HepG2 (cell line): ENCODE data around the gene PHF14. TPM values are rescaled to one million over a fixed set of nuclear protein-coding genes. Genes with fewer than 3 reads are reported as not detected.

ENCODE experiments used
- HNF4G ChIP-seq, 2 experiments: sonication (generic) in 1 of 2; formaldehyde crosslinking in 1 of 2; IDR thresholded peaks; 2 replicates each; pipeline versions ENCODE4 v1.4.0 to v1.6.1; 2011 to 2020; ENCODE audit warnings: borderline replicate concordance in 2 of 2, low read depth in 2 of 2, mild to moderate bottlenecking in 2 of 2, low read length in 1 of 2, missing genetic modification reagents in 1 of 2, moderate library complexity in 1 of 2
- NFIB ChIP-seq: sonication (generic); formaldehyde crosslinking; IDR thresholded peaks from 2 replicates; pipeline ENCODE4 v1.9.0; 2021; ENCODE audit warnings: missing genetic modification reagents, mild to moderate bottlenecking, borderline replicate concordance
- PHB2 ChIP-seq: fragments of 450-650 bp; IDR thresholded peaks from 2 replicates; pipeline ENCODE4 v1.6.1; 2018; ENCODE audit not compliant: partially characterized antibody
- TBL1XR1 ChIP-seq: fragments of 150-350 bp; IDR thresholded peaks from 2 replicates; pipeline ENCODE4 v1.6.1; 2014; ENCODE audit warnings: borderline replicate concordance, low read length; ENCODE audit not compliant: partially characterized antibody
- ZC3H4 ChIP-seq: sonication (generic); formaldehyde crosslinking; IDR thresholded peaks from 2 replicates; pipeline ENCODE4 v1.4.0; 2020; ENCODE audit warnings: missing genetic modification reagents, borderline replicate concordance
- ZKSCAN1 ChIP-seq: fragments of 150-350 bp; IDR thresholded peaks from 2 replicates; pipeline ENCODE4 v1.6.1; 2014; ENCODE audit warnings: low read length
- ZNF30 ChIP-seq: sonication (generic); formaldehyde crosslinking; IDR thresholded peaks from 2 replicates; pipeline ENCODE4 v1.5.0; 2020; ENCODE audit warnings: mild to moderate bottlenecking, missing genetic modification reagents
- ZNF670 ChIP-seq: sonication (generic); formaldehyde crosslinking; IDR thresholded peaks from 2 replicates; pipeline ENCODE4 v1.8.0; 2022; ENCODE audit warnings: mild to moderate bottlenecking, missing genetic modification reagents, borderline replicate concordance
- ZNF790 ChIP-seq: sonication (generic); formaldehyde crosslinking; IDR thresholded peaks from 2 replicates; pipeline ENCODE4 v1.8.0; 2022; ENCODE audit warnings: missing genetic modification reagents, mild to moderate bottlenecking, borderline replicate concordance
- ZSCAN20 ChIP-seq: sonication (generic); formaldehyde crosslinking; IDR thresholded peaks from 2 replicates; pipeline ENCODE4 v1.4.0; 2020; ENCODE audit warnings: missing genetic modification reagents, mild to moderate bottlenecking, borderline replicate concordance
- polyA plus RNA-seq, 8 experiments: library from polyadenylated mRNA; depleted of rRNA in 3 of 8; stranded (reverse) in 7 of 8; unstranded in 1 of 8; fragments of >200 nt; fragmentation: Illumina TruSeq in 4 of 8; extraction: Trizol in 4 of 8; gene quantifications; 2 replicates each; pipeline versions ENCODE4 v1.2.1 to v1.2.3, GENCODE V29; 2011 to 2016; ENCODE audit warnings: low read depth in 4 of 8, missing spikeins in 1 of 8, mixed read lengths in 1 of 8; ENCODE audit not compliant: insufficient read depth in 1 of 8
- total RNA-seq, 5 experiments: library from RNA; depleted of rRNA; stranded (reverse); fragments of >200 nt; fragmentation: Illumina TruSeq; extraction: Trizol; gene quantifications; 2 replicates each; pipeline ENCODE4 v1.2.3, GENCODE V29; 2016; ENCODE audit warnings: low read depth in 1 of 5
- TF ChIP-seq, protein P1 (sequence below): IDR thresholded peaks from 2 replicates; pipeline ENCODE4 v1.6.1; 2016; ENCODE audit warnings: low read depth, control low read depth
- TF ChIP-seq, protein P2 (sequence below): sonication (generic); formaldehyde crosslinking; IDR thresholded peaks from 2 replicates; pipeline ENCODE4 v1.4.0; 2020; ENCODE audit warnings: missing genetic modification reagents
- TF ChIP-seq, protein P3 (sequence below), 2 experiments: fragments of 450-650 bp in 1 of 2; sonication (generic) in 1 of 2; formaldehyde crosslinking; IDR thresholded peaks; 2 replicates each; pipeline versions ENCODE4 v1.5.0 to v1.8.0; 2020 to 2022; ENCODE audit warnings: mild to moderate bottlenecking in 1 of 2, missing genetic modification reagents in 1 of 2
- TF ChIP-seq, protein P4 (sequence below): sonication (generic); formaldehyde crosslinking; IDR thresholded peaks from 2 replicates; pipeline ENCODE4 v1.4.0; 2020; ENCODE audit warnings: mild to moderate bottlenecking, missing genetic modification reagents
- TF ChIP-seq, protein P5 (sequence below): sonication (generic); formaldehyde crosslinking; IDR thresholded peaks from 2 replicates; pipeline ENCODE4 v1.8.1; 2023; ENCODE audit warnings: mild to moderate bottlenecking, missing genetic modification reagents
- TF ChIP-seq, protein P6 (sequence below), 2 experiments: IDR thresholded peaks; 2 replicates each; pipeline ENCODE4 v1.6.1; 2011 to 2012; ENCODE audit warnings: low read length in 2 of 2, borderline replicate concordance in 1 of 2, low read depth in 1 of 2, mild to moderate bottlenecking in 1 of 2, moderate library complexity in 1 of 2

PHF14 gene
- total and polyA plus RNA-seq, 2 of the 13 experiments (the other 11 are each of a cell fraction or from before 2014, with no cell fraction given) = 18.9 to 68.7 TPM

DNA sequence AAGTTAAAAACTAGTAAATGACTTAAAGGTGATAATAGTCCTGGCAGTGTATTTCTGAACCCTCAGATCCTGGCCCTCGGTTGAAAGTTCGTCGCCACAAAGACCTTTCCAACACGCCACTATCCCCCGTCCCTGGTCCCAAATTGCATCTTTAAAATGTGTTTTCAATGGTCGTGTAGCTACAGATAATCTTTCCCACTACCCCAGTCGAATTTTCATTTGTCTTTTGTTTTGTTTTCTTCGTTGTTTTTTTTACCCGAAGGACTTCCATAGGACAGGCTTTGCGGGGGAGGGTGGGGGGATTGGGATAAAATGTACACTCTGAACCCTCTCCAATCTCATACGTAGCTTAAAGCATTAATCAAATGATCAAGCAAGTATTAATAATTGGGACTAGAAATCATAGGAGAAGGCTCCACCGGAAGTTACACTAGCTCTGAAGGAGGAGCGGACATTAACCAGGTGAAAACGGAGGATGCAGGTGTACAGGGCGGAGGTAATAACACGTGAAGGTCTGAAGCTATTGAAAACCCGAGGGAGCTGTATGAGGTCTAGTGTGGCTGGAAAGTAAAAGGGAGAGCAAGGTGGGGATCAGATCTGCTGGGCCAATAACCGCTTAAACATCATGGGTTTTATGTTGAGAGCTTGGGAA, 32.8 kb upstream of the PHF14 start (continued):
- TF ChIP-seq, protein P1, sequence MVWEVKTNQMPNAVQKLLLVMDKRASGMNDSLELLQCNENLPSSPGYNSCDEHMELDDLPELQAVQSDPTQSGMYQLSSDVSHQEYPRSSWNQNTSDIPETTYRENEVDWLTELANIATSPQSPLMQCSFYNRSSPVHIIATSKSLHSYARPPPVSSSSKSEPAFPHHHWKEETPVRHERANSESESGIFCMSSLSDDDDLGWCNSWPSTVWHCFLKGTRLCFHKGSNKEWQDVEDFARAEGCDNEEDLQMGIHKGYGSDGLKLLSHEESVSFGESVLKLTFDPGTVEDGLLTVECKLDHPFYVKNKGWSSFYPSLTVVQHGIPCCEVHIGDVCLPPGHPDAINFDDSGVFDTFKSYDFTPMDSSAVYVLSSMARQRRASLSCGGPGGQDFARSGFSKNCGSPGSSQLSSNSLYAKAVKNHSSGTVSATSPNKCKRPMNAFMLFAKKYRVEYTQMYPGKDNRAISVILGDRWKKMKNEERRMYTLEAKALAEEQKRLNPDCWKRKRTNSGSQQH (CRISPR knock-in tag) = no peak
- TF ChIP-seq ZNF790 (CRISPR knock-in tag) (peak; percentile 12; the same call in 1 of the 2 replicates), ZNF30 (CRISPR knock-in tag) (no peak), ZKSCAN1 (no peak), PHB2 (no peak), HNF4G (IDR thresholded peaks at IDR 0.05; ENCODE audit: borderline replicate concordance, low read depth, low read length) (no peak), HNF4G (CRISPR knock-in tag; IDR thresholded peaks at IDR 0.05; ENCODE audit: borderline replicate concordance, low read depth) (no peak), ZSCAN20 (CRISPR knock-in tag) (no peak), NFIB (CRISPR knock-in tag) (no peak), ZNF670 (CRISPR knock-in tag) (0 out of 2 replicates have a peak, but pooled peaks have one; percentile 85), TBL1XR1 (no peak), ZC3H4 (CRISPR knock-in tag) (peak; percentile 75; the same call in 1 of the 2 replicates)
- TF ChIP-seq, protein P2, sequence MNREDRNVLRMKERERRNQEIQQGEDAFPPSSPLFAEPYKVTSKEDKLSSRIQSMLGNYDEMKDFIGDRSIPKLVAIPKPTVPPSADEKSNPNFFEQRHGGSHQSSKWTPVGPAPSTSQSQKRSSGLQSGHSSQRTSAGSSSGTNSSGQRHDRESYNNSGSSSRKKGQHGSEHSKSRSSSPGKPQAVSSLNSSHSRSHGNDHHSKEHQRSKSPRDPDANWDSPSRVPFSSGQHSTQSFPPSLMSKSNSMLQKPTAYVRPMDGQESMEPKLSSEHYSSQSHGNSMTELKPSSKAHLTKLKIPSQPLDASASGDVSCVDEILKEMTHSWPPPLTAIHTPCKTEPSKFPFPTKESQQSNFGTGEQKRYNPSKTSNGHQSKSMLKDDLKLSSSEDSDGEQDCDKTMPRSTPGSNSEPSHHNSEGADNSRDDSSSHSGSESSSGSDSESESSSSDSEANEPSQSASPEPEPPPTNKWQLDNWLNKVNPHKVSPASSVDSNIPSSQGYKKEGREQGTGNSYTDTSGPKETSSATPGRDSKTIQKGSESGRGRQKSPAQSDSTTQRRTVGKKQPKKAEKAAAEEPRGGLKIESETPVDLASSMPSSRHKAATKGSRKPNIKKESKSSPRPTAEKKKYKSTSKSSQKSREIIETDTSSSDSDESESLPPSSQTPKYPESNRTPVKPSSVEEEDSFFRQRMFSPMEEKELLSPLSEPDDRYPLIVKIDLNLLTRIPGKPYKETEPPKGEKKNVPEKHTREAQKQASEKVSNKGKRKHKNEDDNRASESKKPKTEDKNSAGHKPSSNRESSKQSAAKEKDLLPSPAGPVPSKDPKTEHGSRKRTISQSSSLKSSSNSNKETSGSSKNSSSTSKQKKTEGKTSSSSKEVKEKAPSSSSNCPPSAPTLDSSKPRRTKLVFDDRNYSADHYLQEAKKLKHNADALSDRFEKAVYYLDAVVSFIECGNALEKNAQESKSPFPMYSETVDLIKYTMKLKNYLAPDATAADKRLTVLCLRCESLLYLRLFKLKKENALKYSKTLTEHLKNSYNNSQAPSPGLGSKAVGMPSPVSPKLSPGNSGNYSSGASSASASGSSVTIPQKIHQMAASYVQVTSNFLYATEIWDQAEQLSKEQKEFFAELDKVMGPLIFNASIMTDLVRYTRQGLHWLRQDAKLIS (CRISPR knock-in tag) = no peak
- TF ChIP-seq, protein P3, sequence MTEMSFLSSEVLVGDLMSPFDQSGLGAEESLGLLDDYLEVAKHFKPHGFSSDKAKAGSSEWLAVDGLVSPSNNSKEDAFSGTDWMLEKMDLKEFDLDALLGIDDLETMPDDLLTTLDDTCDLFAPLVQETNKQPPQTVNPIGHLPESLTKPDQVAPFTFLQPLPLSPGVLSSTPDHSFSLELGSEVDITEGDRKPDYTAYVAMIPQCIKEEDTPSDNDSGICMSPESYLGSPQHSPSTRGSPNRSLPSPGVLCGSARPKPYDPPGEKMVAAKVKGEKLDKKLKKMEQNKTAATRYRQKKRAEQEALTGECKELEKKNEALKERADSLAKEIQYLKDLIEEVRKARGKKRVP (CRISPR knock-in tag; IDR thresholded peaks at IDR 0.05) = 0 out of 4 replicates have a peak, but pooled peaks of 1 of the 2 experiments have one; percentile 35
- TF ChIP-seq, protein P4, sequence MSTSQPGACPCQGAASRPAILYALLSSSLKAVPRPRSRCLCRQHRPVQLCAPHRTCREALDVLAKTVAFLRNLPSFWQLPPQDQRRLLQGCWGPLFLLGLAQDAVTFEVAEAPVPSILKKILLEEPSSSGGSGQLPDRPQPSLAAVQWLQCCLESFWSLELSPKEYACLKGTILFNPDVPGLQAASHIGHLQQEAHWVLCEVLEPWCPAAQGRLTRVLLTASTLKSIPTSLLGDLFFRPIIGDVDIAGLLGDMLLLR (CRISPR knock-in tag) = no peak
- TF ChIP-seq, protein P5, sequence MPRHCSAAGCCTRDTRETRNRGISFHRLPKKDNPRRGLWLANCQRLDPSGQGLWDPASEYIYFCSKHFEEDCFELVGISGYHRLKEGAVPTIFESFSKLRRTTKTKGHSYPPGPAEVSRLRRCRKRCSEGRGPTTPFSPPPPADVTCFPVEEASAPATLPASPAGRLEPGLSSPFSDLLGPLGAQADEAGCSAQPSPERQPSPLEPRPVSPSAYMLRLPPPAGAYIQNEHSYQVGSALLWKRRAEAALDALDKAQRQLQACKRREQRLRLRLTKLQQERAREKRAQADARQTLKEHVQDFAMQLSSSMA (CRISPR knock-in tag) = no peak
- TF ChIP-seq, protein P6, sequence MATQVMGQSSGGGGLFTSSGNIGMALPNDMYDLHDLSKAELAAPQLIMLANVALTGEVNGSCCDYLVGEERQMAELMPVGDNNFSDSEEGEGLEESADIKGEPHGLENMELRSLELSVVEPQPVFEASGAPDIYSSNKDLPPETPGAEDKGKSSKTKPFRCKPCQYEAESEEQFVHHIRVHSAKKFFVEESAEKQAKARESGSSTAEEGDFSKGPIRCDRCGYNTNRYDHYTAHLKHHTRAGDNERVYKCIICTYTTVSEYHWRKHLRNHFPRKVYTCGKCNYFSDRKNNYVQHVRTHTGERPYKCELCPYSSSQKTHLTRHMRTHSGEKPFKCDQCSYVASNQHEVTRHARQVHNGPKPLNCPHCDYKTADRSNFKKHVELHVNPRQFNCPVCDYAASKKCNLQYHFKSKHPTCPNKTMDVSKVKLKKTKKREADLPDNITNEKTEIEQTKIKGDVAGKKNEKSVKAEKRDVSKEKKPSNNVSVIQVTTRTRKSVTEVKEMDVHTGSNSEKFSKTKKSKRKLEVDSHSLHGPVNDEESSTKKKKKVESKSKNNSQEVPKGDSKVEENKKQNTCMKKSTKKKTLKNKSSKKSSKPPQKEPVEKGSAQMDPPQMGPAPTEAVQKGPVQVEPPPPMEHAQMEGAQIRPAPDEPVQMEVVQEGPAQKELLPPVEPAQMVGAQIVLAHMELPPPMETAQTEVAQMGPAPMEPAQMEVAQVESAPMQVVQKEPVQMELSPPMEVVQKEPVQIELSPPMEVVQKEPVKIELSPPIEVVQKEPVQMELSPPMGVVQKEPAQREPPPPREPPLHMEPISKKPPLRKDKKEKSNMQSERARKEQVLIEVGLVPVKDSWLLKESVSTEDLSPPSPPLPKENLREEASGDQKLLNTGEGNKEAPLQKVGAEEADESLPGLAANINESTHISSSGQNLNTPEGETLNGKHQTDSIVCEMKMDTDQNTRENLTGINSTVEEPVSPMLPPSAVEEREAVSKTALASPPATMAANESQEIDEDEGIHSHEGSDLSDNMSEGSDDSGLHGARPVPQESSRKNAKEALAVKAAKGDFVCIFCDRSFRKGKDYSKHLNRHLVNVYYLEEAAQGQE (IDR thresholded peaks at IDR 0.05; ENCODE audit: borderline replicate concordance in 1 of 2, low read depth in 1 of 2, low read length in 2 of 2) = no peak
